Prostate gland (tissue), 1 donor: ENCODE data around the gene DEXI.

Experiments used
- POLR2A ChIP-seq: fragments of 450-650 bp; IDR thresholded peaks from one replicate; pipeline ENCODE4 v1.6.1; 2016; ENCODE audit warnings: antibody characterized with exemption, mild to moderate bottlenecking
- POLR2AphosphoS5 ChIP-seq: sonication (generic); formaldehyde crosslinking; IDR thresholded peaks from one replicate; pipeline ENCODE4 v1.6.1; 2017; ENCODE audit warnings: antibody characterized with exemption

- TF ChIP-seq POLR2AphosphoS5 (no peak), POLR2A (no peak)
Observed at GRCh38 chr16:10888320-10888937, 53.8 kb downstream of the DEXI start.
